Keratinocyte (primary cell): ENCODE measurements around the gene SWT1. TPM values are rescaled to one million over a fixed set of nuclear protein-coding genes. Genes with fewer than 3 reads are reported as not detected.
A peak's percentile ranks its signal among the peaks of the same experiment; 100 is the strongest.

ENCODE experiments used
- DNase-seq: peaks from one replicate; pipeline ENCODE4 v3.0.0-alpha.2; 2011; ENCODE audit warnings: low read depth, missing footprints, low spot score
- FAIRE-seq: peaks from 2 replicates; lab custom pipeline; 2011; peaks lifted over from hg19 to GRCh38; lab: Jason Lieb, UNC
- H2AFZ ChIP-seq: 2 replicates; pipeline ENCODE4 v1.6.0; 2012; ENCODE audit warnings: low read length, control low read depth, inconsistent platforms; ENCODE audit not compliant: control insufficient read depth
- H3K27ac ChIP-seq: 2 replicates; pipeline ENCODE4 v1.5.1; 2011; ENCODE audit warnings: low read length; ENCODE audit not compliant: control insufficient read depth, insufficient read depth
- H3K27me3 ChIP-seq: 3 replicates; pipeline ENCODE4 v1.6.0; 2011; ENCODE audit warnings: low read length; ENCODE audit not compliant: control insufficient read depth, insufficient read depth; ENCODE audit errors: extremely low read depth
- H3K36me3 ChIP-seq, 2 experiments: 2 replicates in 1 of 2; 3 replicates in 1 of 2; pipeline ENCODE4 v1.5.1; 2011; ENCODE audit warnings: low read length in 2 of 2, mild to moderate bottlenecking in 1 of 2; ENCODE audit not compliant: control insufficient read depth in 2 of 2, insufficient read depth in 2 of 2; ENCODE audit errors: extremely low read depth in 1 of 2
- H3K4me1 ChIP-seq: 3 replicates; pipeline ENCODE4 v1.5.1; 2011; ENCODE audit warnings: low read length; ENCODE audit not compliant: control insufficient read depth, insufficient read depth; ENCODE audit errors: extremely low read depth
- H3K4me2 ChIP-seq: 3 replicates; pipeline ENCODE4 v1.6.0; 2011; ENCODE audit warnings: low read depth, low read length; ENCODE audit not compliant: control insufficient read depth, insufficient read depth; ENCODE audit errors: extremely low read depth
- H3K4me3 ChIP-seq, 3 experiments: fragments of 200-600 bp in 1 of 3; sonication (generic) in 1 of 3; 2 replicates in 2 of 3; 3 replicates in 1 of 3; pipeline ENCODE4 v1.5.1; 2011 to 2016; ENCODE audit warnings: low read length in 3 of 3, mild to moderate bottlenecking in 3 of 3, control low read depth in 2 of 3, inconsistent platforms in 1 of 3, low read depth in 1 of 3, mixed read lengths in 1 of 3, mixed run types in 1 of 3, moderate library complexity in 1 of 3; ENCODE audit not compliant: control insufficient read depth in 2 of 3, insufficient read depth in 2 of 3; ENCODE audit errors: extremely low read depth in 1 of 3
- H3K79me2 ChIP-seq: 2 replicates; pipeline ENCODE4 v1.6.0; 2012; ENCODE audit warnings: low read length; ENCODE audit not compliant: control insufficient read depth, insufficient read depth
- H3K9ac ChIP-seq: 3 replicates; pipeline ENCODE4 v1.6.0; 2011; ENCODE audit warnings: low read length; ENCODE audit not compliant: control insufficient read depth, insufficient read depth; ENCODE audit errors: extremely low read depth
- H3K9me1 ChIP-seq: 3 replicates; pipeline ENCODE4 v1.6.0; 2011; ENCODE audit warnings: low read length; ENCODE audit not compliant: control insufficient read depth, insufficient read depth; ENCODE audit errors: extremely low read depth
- H3K9me3 ChIP-seq: 2 replicates; pipeline ENCODE4 v1.5.1; 2012; ENCODE audit warnings: low read depth, low read length; ENCODE audit not compliant: control insufficient read depth
- H4K20me1 ChIP-seq: 3 replicates; pipeline ENCODE4 v1.6.0; 2011; ENCODE audit warnings: low read length; ENCODE audit not compliant: control insufficient read depth, insufficient read depth; ENCODE audit errors: extremely low read depth
- EZH2 ChIP-seq: IDR thresholded peaks from one replicate; pipeline ENCODE4 v1.6.1; 2012; ENCODE audit warnings: inconsistent platforms, mild to moderate bottlenecking, low read length, moderate library complexity
- dilution Hi-C: fragments of 300-500 bp; cut with MboI; formaldehyde crosslinking; loops from one replicate; pipeline ENCODE4 v1.7.0; 2020; ENCODE audit warnings: low sequenced_read_pairs; ENCODE audit not compliant: extremely low pct_ligation_motif_present
- polyA minus RNA-seq, 3 experiments: library from RNA; depleted of rRNA, polyadenylated mRNA; stranded (reverse); fragments of >200 nt; gene quantifications; 1 replicate in 1 of 3; 2 replicates in 1 of 3; 3 replicates in 1 of 3; pipeline ENCODE4 v1.2.3, GENCODE V29; 2011
- polyA plus RNA-seq, 5 experiments: library from polyadenylated mRNA; depleted of rRNA in 3 of 5; stranded (reverse) in 3 of 5; stranded (forward) in 1 of 5; unstranded in 1 of 5; fragments of >200 nt; gene quantifications; 1 replicate in 1 of 5; 2 replicates in 3 of 5; 3 replicates in 1 of 5; pipeline versions ENCODE4 v1.2.1 to v1.2.3, GENCODE V29; 2011 to 2012; ENCODE audit warnings: missing spikeins in 2 of 5, low read depth in 1 of 5, low replicate concordance in 1 of 5
- TF ChIP-seq, protein P1 (sequence below), 3 experiments: IDR thresholded peaks in 1 of 3; conservative IDR thresholded peaks in 1 of 3; optimal IDR thresholded peaks in 1 of 3; 2 replicates in 2 of 3; 3 replicates in 1 of 3; pipeline versions ENCODE3 to v1.5.1; 2011; ENCODE audit warnings: low read length in 3 of 3, mild to moderate bottlenecking in 3 of 3, moderate library complexity in 2 of 3, control low read depth in 1 of 3, inconsistent platforms in 1 of 3; ENCODE audit not compliant: insufficient read depth in 2 of 3; ENCODE audit errors: extremely low read depth in 1 of 3

SWT1 gene, protein sequence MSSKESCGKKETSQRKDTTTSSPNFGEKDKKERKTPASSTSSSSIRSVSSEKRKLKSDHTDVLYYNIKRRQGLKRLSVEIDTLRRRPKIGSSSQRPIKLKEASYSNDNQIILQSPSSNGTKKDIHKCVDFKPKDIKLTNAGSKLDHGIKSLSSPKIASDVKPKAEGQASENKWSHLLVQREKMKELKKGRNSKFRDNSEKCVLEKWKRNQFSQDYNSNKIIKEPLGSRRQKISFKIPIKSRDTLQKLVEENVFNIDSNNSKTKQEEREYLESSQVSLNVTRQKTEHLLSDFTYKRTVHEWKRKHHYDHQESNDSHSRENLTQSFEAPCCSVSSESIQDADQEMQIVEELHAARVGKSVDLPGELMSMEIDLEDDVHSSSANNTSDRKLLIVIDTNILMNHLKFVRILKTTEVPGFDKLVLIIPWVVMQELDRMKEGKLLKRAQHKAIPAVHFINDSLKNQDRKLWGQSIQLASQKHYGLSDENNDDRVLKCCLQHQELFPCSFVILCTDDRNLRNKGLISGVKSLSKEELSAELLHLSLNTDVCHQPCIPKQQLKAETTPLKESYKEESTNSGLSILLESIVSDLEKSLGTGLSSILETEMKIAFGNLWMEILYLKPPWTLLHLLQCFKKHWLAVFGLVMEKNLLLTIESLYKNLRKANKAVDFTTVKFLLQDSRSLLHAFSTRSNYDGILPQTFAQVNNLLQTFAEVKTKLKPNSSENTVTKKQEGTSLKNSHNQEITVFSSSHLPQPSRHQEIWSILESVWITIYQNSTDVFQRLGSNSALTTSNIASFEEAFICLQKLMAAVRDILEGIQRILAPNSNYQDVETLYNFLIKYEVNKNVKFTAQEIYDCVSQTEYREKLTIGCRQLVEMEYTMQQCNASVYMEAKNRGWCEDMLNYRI
- 1.4 to 2.9 TPM (median 2.3 TPM) in 3 replicates for polyA plus RNA-seq
- polyA plus RNA-seq (2011; ENCODE audit: low read depth): 4.4 TPM
- 1.4 and 2.7 TPM in 2 replicates for polyA plus RNA-seq (2011; cell fraction: cytosol; rRNA removed)
- 3.6 and 4.6 TPM in 2 replicates for polyA plus RNA-seq (2011; cell fraction: nucleus; rRNA removed)
- 1.6 and 2.5 TPM in 2 replicates for polyA plus RNA-seq (2012; ENCODE audit: low replicate concordance)
- 1.7 to 3.4 TPM in 2 of 3 replicates, not detected in the other for polyA minus RNA-seq
- polyA minus RNA-seq (2011; cell fraction: cytosol; rRNA and poly(A)+ RNA removed): 2.9 TPM
- 2.2 and 5.1 TPM in 2 replicates for polyA minus RNA-seq (2011; cell fraction: nucleus; rRNA and poly(A)+ RNA removed)

DNA sequence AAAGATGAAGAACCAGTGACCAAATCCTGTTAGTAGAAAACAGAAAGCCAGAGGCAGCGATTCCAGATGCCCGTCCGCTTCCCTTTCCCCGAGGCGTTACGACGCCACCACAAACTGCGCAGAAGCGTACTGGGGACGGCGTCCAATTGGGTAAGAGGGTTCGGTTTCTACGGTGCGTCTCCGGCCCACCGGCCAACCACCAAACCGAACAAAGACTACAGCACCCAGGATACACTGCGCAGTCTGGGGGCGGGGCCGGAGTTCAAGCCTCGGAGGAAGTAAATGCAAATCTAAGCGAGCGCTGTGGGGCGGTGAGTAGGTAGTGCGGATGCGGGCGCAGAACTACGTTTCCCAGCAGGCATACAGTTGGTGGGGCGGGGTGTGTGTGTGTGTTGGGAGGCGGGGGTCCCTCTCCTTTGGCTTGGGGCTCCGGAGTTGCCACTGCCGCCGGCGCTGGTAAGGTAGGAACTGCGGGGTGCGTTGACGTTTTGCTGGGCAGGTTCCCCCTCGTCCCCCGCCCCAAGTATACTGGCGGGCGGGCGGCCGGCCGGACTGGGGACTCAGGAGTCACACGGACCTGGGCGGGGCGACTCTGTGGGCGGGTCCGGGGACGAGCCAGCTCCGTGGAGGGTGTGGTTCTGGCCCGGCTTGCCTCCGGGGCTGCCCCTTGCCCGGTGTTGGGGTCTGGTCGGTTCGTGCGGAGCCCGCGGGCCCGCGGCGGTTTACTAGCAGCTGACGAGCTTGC is at the start of gene SWT1, which contains the start of gene TRMT1L:
TSS of gene SWT1 (plus strand) at position 314 of the 745 bp plus-strand sequence. CDS start 3,675 bp downstream, outside the sequence.
TSS of gene TRMT1L (minus strand) at position 100 of the 745 bp plus-strand sequence. CDS start 241 bp downstream, outside the sequence.
- TF ChIP-seq, protein P1, sequence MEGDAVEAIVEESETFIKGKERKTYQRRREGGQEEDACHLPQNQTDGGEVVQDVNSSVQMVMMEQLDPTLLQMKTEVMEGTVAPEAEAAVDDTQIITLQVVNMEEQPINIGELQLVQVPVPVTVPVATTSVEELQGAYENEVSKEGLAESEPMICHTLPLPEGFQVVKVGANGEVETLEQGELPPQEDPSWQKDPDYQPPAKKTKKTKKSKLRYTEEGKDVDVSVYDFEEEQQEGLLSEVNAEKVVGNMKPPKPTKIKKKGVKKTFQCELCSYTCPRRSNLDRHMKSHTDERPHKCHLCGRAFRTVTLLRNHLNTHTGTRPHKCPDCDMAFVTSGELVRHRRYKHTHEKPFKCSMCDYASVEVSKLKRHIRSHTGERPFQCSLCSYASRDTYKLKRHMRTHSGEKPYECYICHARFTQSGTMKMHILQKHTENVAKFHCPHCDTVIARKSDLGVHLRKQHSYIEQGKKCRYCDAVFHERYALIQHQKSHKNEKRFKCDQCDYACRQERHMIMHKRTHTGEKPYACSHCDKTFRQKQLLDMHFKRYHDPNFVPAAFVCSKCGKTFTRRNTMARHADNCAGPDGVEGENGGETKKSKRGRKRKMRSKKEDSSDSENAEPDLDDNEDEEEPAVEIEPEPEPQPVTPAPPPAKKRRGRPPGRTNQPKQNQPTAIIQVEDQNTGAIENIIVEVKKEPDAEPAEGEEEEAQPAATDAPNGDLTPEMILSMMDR (optimal IDR thresholded peaks at IDR 0.05 in 1 of 3, IDR thresholded peaks at IDR 0.05 in 1 of 3, conservative IDR thresholded peaks at IDR 0.05 in 1 of 3; ENCODE audit: extremely low read depth in 1 of 3, insufficient read depth in 2 of 3, low read length in 3 of 3): no peak
- TF ChIP-seq EZH2: no peak
- H3K27me3 ChIP-seq: no peaks in the 10 kb centered on the region
- H3K36me3 ChIP-seq: no peaks in the 10 kb centered on the region
- dilution Hi-C loops: no loop called here
- FAIRE-seq (peak; percentile 94), DNase-seq (peak; percentile 77)
- H3K4me2 ChIP-seq: peak within 1 kb of the TSS; percentile 89
- H3K79me2 ChIP-seq: peaks cover 12% of the 10 kb centered on the region
- H3K9me1 ChIP-seq: no peaks in the 10 kb centered on the region
- H4K20me1 ChIP-seq: no peaks in the 10 kb centered on the region
- peaks cover 6% of the 10 kb centered on the region for H3K4me1 ChIP-seq
- peak within 1 kb of the TSS; percentile 86 for H3K9ac ChIP-seq
- peak within 1 kb of the TSS; percentile 97 for H2AFZ ChIP-seq
- peak within 1 kb of the TSS; percentile 86 for H3K27ac ChIP-seq
- no peaks in the 10 kb centered on the region for H3K9me3 ChIP-seq
- peak within 1 kb of the TSS; percentile 90 to 96 (median 95) for H3K4me3 ChIP-seq

DNA sequence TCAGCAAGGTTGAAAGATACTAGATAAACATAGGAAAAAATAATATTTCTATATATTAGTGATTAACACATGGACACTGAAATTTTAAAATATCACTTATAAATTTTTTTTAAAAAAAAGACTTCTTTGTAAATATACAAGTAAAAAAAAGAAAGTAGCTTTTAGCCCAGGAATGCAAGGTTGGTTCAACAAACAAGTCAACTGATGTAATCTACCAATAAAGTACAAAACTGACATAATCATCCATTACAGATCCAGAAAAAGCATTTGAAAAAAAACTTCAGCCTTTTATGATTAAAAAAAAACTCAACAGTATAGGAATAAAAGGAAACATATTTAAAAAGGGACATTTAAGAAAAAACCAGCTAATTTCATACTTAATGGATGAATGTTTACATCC is 48.6 kb upstream of the SWT1 start:
- TF ChIP-seq, protein P1 (optimal IDR thresholded peaks at IDR 0.05 in 1 of 3, IDR thresholded peaks at IDR 0.05 in 1 of 3, conservative IDR thresholded peaks at IDR 0.05 in 1 of 3; ENCODE audit: extremely low read depth in 1 of 3, insufficient read depth in 2 of 3, low read length in 3 of 3): no peak
- no peak for TF ChIP-seq EZH2
- Histone ChIP-seq H3K36me3 (no peaks in the 10 kb centered on the region), H3K9me1 (no peaks in the 10 kb centered on the region), H3K9ac (no peak overlapping the region), H3K9me3 (no peaks in the 10 kb centered on the region), H4K20me1 (no peaks in the 10 kb centered on the region), H2AFZ (no peak overlapping the region), H3K4me1 (no peaks in the 10 kb centered on the region), H3K79me2 (no peaks in the 10 kb centered on the region), H3K27me3 (no peaks in the 10 kb centered on the region), H3K27ac (no peak overlapping the region), H3K4me2 (no peak overlapping the region), H3K4me3 (no peak overlapping the region)
- dilution Hi-C loops: no loop called here
- DNase-seq (no peak), FAIRE-seq (no peak)
